COR-L47 (cell line): ENCODE data around the gene MDM1.

ENCODE experiments used
- DNase-seq: peaks from one replicate; lab custom pipeline; 2025; lab: John Stamatoyannopoulos, UW

Gene MDM1

DNA sequence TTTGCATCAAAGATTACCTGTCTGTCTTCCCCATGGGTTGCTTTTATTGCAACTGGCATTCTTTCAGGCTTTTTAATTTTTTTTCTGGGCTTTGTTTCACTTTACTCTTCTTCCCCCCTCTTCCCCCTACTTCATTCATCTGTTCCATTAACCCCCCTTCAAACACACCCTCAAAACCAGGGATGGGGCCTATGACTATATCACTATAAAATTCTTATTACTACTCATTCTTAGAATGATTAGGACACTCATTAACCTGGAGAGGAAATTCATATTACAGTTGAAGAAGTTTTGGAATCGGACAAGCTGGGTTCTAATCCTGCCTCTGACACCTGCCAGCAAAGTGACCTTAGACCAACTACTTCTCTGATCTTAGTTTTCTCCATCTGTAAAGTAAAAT is 24.8 kb upstream of the MDM1 start:
- DNase-seq, result no peak

DNA sequence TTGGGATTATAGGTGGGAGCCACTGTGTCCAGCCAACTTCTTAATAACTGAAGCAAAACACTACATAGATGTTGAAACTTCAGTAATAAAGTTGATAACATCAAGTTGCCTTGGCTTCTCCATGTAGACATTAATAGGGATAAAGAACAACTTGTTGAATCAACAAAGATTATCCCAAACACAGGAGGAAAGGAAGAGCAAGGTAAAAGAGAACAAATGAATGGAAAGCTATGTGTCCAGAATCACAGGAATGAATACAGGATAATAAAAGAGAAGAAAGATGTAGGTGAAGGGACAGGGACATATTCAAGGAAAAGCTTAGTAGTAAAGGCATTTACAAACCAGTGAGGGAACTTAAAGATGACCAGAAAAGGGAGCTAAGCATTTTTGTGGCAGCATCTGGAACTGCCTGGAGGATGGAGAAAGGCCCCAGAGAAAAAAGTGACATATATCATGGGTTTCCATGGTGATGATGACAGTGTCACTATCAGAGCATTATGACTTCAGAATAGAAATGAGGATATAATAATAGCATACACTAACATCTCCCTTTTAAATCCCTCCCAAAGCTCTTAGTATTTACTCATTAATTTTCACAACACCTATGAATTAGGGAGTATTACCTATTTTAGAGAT is 24.0 kb upstream of the MDM1 start:
- DNase-seq, result no peak

DNA sequence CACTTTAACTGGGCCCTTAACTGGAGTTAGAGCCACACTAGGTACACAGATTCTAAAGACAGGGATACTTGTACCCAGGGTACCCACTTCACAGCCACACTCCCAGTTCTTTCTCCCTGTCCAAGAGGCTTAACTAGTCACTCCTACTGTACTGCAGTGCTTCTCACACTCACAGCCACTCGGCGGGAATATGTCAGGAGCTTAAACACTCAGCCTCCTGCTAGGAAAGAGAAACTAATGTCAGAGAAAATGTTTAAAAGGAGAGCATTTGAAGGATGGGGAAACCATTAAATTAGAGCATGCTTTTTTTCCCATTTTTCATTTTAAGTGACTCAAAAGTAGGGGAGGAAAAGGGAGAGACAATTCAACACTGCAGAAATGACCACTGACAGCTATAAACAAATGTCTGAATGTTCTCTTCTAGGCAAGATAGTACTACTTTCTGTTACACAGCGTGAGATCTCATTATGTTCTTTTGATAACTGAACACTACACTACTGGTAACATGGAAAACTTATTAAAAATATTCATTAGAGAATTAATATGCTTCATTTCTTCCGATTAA is 22.9 kb upstream of the MDM1 start:
- DNase-seq, result no peak

- DNase-seq, result no peak
Measured at GRCh38 chr12:68352067-68352466, 19.9 kb upstream of the MDM1 start.

GRCh38 chr12:68350753-68351152 is 18.6 kb upstream of the MDM1 start:
- no peak for DNase-seq

- peak; percentile 79 for DNase-seq
Measured at GRCh38 chr12:68349921-68350606, 17.9 kb upstream of the MDM1 start.

DNA sequence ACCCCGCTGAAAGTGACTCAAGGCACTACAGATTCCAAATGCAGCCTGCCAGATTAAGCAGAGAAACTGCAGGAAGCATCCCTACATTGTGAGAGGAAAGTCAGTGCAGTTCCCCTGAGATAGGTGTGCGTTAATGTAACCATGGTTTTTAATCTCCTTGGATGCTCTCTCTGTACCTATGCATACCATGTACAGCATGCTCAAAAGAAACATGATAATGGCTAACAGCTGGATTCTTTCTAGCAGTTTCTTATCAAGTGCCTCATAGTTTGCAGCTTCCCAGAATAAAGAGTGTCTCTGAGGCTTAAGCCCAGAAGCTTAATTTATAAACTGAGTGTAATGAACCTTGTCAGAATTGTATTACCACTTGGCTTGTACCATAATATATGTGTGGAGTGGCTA is 17.1 kb upstream of the MDM1 start:
- DNase-seq, result no peak

GRCh38 chr12:68348419-68348818 is 16.3 kb upstream of the MDM1 start:
- DNase-seq, result no peak

GRCh38 chr12:68345763-68346162 is 13.6 kb upstream of the MDM1 start:
- DNase-seq, result no peak

DNA sequence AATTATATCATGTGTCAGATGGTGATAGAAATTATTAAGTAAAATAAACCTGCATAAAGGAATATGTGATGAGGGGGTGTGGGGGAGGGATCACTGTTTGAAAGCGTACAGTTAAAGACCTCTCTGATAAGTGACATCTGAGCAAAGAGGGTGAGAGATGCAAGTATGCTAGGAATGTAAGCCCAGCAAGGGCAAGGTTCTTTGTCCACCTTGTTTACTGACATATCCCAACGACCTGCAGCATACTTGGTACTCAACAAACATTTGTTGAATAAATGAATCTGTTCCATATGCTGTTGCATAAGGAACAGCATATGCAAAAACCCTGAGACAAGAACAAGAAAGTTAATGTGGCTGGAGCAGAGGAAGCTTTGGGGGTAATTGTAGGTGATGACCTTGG is 12.0 kb upstream of the MDM1 start:
- DNase-seq, result no peak

DNA sequence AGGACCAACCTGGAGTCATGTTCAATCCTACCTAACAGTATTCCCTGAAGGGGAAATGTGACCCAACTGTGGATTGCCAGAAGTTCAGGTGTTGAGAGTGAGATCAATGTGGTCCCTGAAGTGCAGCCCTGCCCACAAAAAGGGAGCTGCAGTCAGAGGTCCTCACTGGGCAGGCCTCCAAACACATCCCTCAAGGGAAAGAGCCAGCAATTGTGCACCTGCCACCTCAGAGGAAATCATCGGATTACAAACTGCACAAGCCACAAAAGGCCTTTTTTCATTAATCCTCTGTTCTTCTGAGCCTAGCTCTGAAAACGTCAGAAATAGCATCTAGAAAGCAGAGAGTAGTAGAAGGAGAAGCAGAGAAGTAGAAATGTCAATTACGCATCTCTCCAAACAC is 10.8 kb upstream of the MDM1 start:
- peak; percentile 54 for DNase-seq

GRCh38 chr12:68341822-68342221 is 9.7 kb upstream of the MDM1 start:
- no peak for DNase-seq

DNA sequence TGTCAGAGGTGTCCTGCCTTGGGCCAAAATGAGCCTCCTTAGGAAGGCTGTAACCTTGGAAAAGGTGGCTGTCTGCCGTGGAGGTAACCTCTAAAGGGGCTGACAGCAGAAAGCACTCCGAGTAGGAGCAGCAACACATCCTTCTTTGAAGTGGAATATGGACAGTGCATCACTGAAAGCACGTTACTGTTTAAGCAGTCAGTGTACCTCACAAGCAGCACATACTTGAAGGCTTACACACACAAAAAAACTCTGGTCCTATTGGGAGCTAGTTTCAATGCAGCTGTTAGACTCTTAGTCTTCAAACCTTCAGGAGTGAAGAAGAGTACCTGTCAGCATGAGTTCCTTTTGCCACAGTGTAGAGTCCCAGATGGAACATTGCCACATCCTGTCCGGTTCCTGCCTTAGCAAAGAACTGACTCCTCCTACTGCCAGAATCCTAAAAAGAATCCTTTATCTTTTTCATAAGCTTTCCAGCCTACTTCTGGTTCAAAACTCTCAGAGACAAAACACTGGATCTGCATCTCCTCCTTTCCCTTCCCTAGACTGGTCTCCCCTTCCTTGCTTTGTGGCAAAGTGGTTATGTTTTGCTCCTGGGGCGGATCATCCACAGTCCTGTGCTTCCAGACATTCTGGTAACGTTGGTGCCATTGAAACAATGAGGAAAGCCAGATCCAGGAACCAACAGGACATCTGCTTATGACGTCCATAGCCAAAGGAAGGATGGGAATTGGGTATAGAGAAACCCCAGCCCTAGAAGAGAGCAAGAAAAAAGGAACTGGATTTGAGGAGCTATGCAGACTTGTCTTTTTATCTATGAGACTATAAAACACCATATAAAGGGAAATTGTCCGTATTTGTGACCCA is 8.5 kb upstream of the MDM1 start:
- no peak for DNase-seq

- DNase-seq, result peak; percentile 96
Measured at GRCh38 chr12:68336889-68337303, 4.7 kb upstream of the MDM1 start.

- no peak for DNase-seq
Measured at GRCh38 chr12:68335462-68335861, 3.3 kb upstream of the MDM1 start.

GRCh38 chr12:68334132-68334531 is 2.0 kb upstream of the MDM1 start:
- peak; percentile 59 for DNase-seq

GRCh38 chr12:68332728-68333630 is 817 bp upstream of the MDM1 start:
- no peak for DNase-seq

DNA sequence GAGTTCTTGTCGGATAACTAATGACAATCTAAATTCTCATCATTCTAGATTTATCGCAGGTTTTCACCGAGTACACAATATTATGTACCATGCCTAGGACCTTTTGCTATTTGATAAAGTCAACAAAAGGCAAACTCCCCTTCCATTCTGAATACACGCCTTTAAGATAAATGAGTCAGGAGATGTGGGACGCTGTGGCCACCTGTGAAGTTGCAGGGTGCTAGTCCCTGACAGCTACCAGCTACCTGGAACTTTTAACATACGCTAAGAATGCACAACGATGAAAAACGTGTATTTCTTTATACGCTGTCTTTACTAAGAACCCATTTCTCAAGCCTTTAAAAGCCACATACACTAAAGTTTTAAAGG is 678 bp downstream of the MDM1 start:
- DNase-seq, result no peak

GRCh38 chr12:68327896-68328295 is 4.3 kb downstream of the MDM1 start:
- DNase-seq, result no peak

GRCh38 chr12:68326716-68327115 is 5.4 kb downstream of the MDM1 start:
- no peak for DNase-seq

- DNase-seq, result no peak
Measured at GRCh38 chr12:68325966-68326365, 6.2 kb downstream of the MDM1 start.

GRCh38 chr12:68324531-68324930 is 7.6 kb downstream of the MDM1 start:
- DNase-seq, result no peak
